Glutamatergic neuron (in vitro differentiated cells): ENCODE measurements around the gene SYS1. TPM values are rescaled to one million over a fixed set of nuclear protein-coding genes. Genes with fewer than 3 reads are reported as not detected.

ENCODE experiments used
- DNase-seq: peaks from one replicate; pipeline ENCODE4 v3.0.0; 2022
- H3K27ac Mint-ChIP-seq: one replicate; pipeline ENCODE4 v1.8.0; 2020; ENCODE audit warnings: mild to moderate bottlenecking, mixed read lengths, inconsistent platforms; ENCODE audit not compliant: unreplicated experiment
- H3K27me3 Mint-ChIP-seq: one replicate; pipeline ENCODE4 v1.8.0; 2020; ENCODE audit warnings: mild to moderate bottlenecking, moderate library complexity, mixed read lengths, inconsistent platforms; ENCODE audit not compliant: unreplicated experiment
- H3K36me3 Mint-ChIP-seq: one replicate; pipeline ENCODE4 v1.8.0; 2020; ENCODE audit warnings: mild to moderate bottlenecking, mixed read lengths, inconsistent platforms; ENCODE audit not compliant: unreplicated experiment
- H3K4me1 Mint-ChIP-seq: one replicate; pipeline ENCODE4 v1.8.0; 2020; ENCODE audit warnings: mild to moderate bottlenecking, low read depth, mixed read lengths, inconsistent platforms; ENCODE audit not compliant: unreplicated experiment
- H3K4me3 Mint-ChIP-seq: one replicate; pipeline ENCODE4 v1.8.0; 2020; ENCODE audit warnings: mild to moderate bottlenecking, mixed read lengths, inconsistent platforms; ENCODE audit not compliant: unreplicated experiment
- H3K9me3 Mint-ChIP-seq: one replicate; pipeline ENCODE4 v1.8.0; 2020; ENCODE audit warnings: mild to moderate bottlenecking, moderate library complexity, mixed read lengths, inconsistent platforms; ENCODE audit not compliant: unreplicated experiment
- CTCF ChIP-seq: fragments of 200-600 bp; sonication (generic); IDR thresholded peaks from one replicate; pipeline ENCODE4 v1.5.0; 2021; ENCODE audit not compliant: partially characterized antibody, unreplicated experiment
- total RNA-seq: library from RNA; stranded (reverse); fragmentation: NEBNext Ultra II Directional; extraction: Animal tissue kit (Norgen Biotek cat#: 25700); gene quantifications from one replicate; pipeline ENCODE4 v1.2.1, GENCODE V29; 2021; ENCODE audit not compliant: unreplicated experiment

Gene SYS1
- total RNA-seq, 1 donor from 2014 or later = 17.7 TPM

- DNase-seq = peak; percentile 81
- no peaks in the 10 kb centered on the region for H3K4me1 Mint-ChIP-seq
- no peaks in the 10 kb centered on the region for H3K36me3 Mint-ChIP-seq
- H3K4me3 Mint-ChIP-seq = peak overlapping the region; percentile 76
- peaks cover 2% of the 10 kb centered on the region for H3K27me3 Mint-ChIP-seq
- peaks cover 1% of the 10 kb centered on the region for H3K9me3 Mint-ChIP-seq
- no peak overlapping the region for H3K27ac Mint-ChIP-seq
- peak; percentile 59 for TF ChIP-seq CTCF
These were observed 10.6 kb downstream of the SYS1 start for GRCh38 chr20:45373353-45374100.

GRCh38 chr20:45374101-45374467 lies 11.1 kb downstream of the SYS1 start:
- no peak for TF ChIP-seq CTCF
- Mint-ChIP-seq H3K4me3 (peak overlapping the region; percentile 15), H3K9me3 (peaks cover 1% of the 10 kb centered on the region), H3K27me3 (peaks cover 2% of the 10 kb centered on the region), H3K27ac (peak overlapping the region; percentile 12), H3K4me1 (no peaks in the 10 kb centered on the region), H3K36me3 (no peaks in the 10 kb centered on the region)
- no peak for DNase-seq

- no peak for DNase-seq
- no peak overlapping the region for H3K27ac Mint-ChIP-seq
- no peaks in the 10 kb centered on the region for H3K4me1 Mint-ChIP-seq
These were observed 12.0 kb downstream of the SYS1 start for GRCh38 chr20:45374966-45375365.

DNA sequence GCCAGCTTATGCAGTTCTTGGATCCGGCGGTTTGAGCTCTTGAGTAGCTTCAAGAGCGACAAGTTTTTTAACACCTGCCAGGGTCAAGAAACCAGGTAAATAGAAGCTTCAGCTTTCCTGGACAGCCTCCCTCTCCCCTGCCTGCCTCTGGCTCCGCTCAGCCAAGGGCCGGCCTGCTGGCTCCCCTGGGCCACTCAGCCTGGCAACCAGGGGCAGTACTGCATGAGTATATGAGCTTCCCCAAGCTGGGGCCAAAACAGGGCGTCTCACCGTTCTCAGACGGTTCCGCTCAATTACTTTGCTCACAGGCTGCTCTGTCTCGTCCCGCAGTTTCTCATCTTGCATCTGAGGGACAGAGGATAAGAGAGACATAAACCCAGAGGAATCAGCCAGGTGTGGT lies 14.3 kb downstream of the SYS1 start:
- peaks cover 1% of the 10 kb centered on the region for H3K9me3 Mint-ChIP-seq
- H3K4me3 Mint-ChIP-seq = no peak overlapping the region
- no peak overlapping the region for H3K27ac Mint-ChIP-seq
- no peak for TF ChIP-seq CTCF
- peaks cover 2% of the 10 kb centered on the region for H3K27me3 Mint-ChIP-seq
- no peaks in the 10 kb centered on the region for H3K4me1 Mint-ChIP-seq
- no peak for DNase-seq
- H3K36me3 Mint-ChIP-seq = no peaks in the 10 kb centered on the region

More at GRCh38 chr20:45374966-45375365, 12.0 kb downstream of the SYS1 start:
- no peak for TF ChIP-seq CTCF
- Mint-ChIP-seq H3K9me3 (peaks cover 1% of the 10 kb centered on the region), H3K4me3 (no peak overlapping the region), H3K27me3 (peaks cover 4% of the 10 kb centered on the region), H3K36me3 (no peaks in the 10 kb centered on the region)

DNA sequence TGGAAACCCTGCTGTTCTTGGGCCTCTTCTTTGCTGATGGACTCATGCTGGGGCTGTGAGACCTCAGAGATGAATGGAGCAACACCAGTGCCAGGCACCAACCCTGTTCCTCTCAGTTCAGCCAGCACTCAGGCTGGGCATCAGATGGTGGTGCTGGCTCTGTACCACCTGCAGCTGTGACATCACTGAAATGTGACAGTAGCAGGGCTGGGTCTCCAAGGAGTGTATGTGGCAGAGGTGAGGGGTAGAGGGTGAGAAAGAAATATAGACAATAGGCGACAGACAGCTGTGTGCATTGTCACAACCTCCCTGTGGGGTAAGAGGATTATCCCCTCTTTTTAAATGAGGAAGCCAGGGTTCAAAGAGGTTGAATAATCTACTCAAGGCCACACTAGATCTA lies 15.2 kb downstream of the SYS1 start, which contains the start of gene TP53TG5:
Gene TP53TG5, minus strand, starts transcription at position 135 of the 400 bp plus-strand sequence. Its CDS starts 89 bp downstream, at position 46.
- H3K27me3 Mint-ChIP-seq = peaks cover 2% of the 10 kb centered on the region
- H3K27ac Mint-ChIP-seq = no peak within 1 kb of the TSS
- H3K9me3 Mint-ChIP-seq = peaks cover 1% of the 10 kb centered on the region
- no peaks in the 10 kb centered on the region for H3K36me3 Mint-ChIP-seq
- no peak for TF ChIP-seq CTCF
- no peak for DNase-seq
- no peaks in the 10 kb centered on the region for H3K4me1 Mint-ChIP-seq
- no peak within 1 kb of the TSS for H3K4me3 Mint-ChIP-seq
